KMS-11 (cell line): ENCODE data around the gene AGBL4.

Source experiments
- H2AFZ ChIP-seq: fragments of 200-600 bp; sonication (generic); 2 replicates; pipeline ENCODE4 v1.6.1; 2016; ENCODE audit warnings: antibody characterized with exemption, mixed run types, low read depth
- H3K27ac ChIP-seq: fragments of 200-600 bp; sonication (generic); 2 replicates; pipeline ENCODE4 v1.6.1; 2016; ENCODE audit warnings: mild to moderate bottlenecking, mixed run types
- H3K27me3 ChIP-seq: fragments of 200-600 bp; sonication (generic); 2 replicates; pipeline ENCODE4 v1.6.1; 2017; ENCODE audit warnings: mild to moderate bottlenecking, low read depth, mixed run types, moderate library complexity; ENCODE audit not compliant: insufficient read depth
- H3K36me3 ChIP-seq: fragments of 200-600 bp; sonication (generic); 2 replicates; pipeline ENCODE4 v1.6.1; 2017; ENCODE audit warnings: mild to moderate bottlenecking, mixed run types; ENCODE audit not compliant: insufficient read depth
- H3K4me1 ChIP-seq: fragments of 200-600 bp; sonication (generic); 2 replicates; pipeline ENCODE4 v1.6.1; 2016; ENCODE audit warnings: mild to moderate bottlenecking, low read depth, mixed run types; ENCODE audit not compliant: poor library complexity, severe bottlenecking
- H3K4me2 ChIP-seq: fragments of 200-600 bp; sonication (generic); 2 replicates; pipeline ENCODE4 v1.7.0; 2016; ENCODE audit warnings: mild to moderate bottlenecking, mixed run types
- H3K4me3 ChIP-seq: fragments of 200-600 bp; sonication (generic); IDR thresholded peaks from 2 replicates; pipeline ENCODE4 v1.6.1; 2017; ENCODE audit warnings: low read depth, low read length, mixed read lengths; ENCODE audit not compliant: insufficient read depth
- H3K79me2 ChIP-seq: fragments of 200-600 bp; sonication (generic); 2 replicates; pipeline ENCODE4 v1.6.1; 2016; ENCODE audit warnings: low read depth, mixed run types; ENCODE audit not compliant: insufficient read depth
- H3K9ac ChIP-seq: fragments of 200-600 bp; sonication (generic); 2 replicates; pipeline ENCODE4 v1.6.1; 2016; ENCODE audit warnings: mild to moderate bottlenecking, mixed run types
- H4K20me1 ChIP-seq: fragments of 200-600 bp; sonication (generic); 2 replicates; pipeline ENCODE4 v1.6.1; 2016; ENCODE audit warnings: mild to moderate bottlenecking, mixed run types; ENCODE audit not compliant: insufficient read depth
- TF ChIP-seq, protein P1 (sequence below): fragments of 200-600 bp; sonication (generic); conservative IDR thresholded peaks from 2 replicates; pipeline ENCODE4 v1.6.1; 2017; ENCODE audit warnings: low read depth, mild to moderate bottlenecking, antibody characterized with exemption, low read length, moderate library complexity, mixed read lengths

Gene AGBL4

GRCh38 chr1:48846441-48846840 lies 1177.3 kb downstream of the AGBL4 start:
- Histone ChIP-seq H3K9ac (no peak overlapping the region), H4K20me1 (no peaks in the 10 kb centered on the region), H3K27me3 (no peaks in the 10 kb centered on the region), H3K4me3 (no peak overlapping the region), H3K4me2 (no peak overlapping the region), H3K27ac (no peak overlapping the region), H2AFZ (no peak overlapping the region), H3K4me1 (no peaks in the 10 kb centered on the region), H3K79me2 (no peaks in the 10 kb centered on the region), H3K36me3 (no peaks in the 10 kb centered on the region)
- TF ChIP-seq, protein P1, sequence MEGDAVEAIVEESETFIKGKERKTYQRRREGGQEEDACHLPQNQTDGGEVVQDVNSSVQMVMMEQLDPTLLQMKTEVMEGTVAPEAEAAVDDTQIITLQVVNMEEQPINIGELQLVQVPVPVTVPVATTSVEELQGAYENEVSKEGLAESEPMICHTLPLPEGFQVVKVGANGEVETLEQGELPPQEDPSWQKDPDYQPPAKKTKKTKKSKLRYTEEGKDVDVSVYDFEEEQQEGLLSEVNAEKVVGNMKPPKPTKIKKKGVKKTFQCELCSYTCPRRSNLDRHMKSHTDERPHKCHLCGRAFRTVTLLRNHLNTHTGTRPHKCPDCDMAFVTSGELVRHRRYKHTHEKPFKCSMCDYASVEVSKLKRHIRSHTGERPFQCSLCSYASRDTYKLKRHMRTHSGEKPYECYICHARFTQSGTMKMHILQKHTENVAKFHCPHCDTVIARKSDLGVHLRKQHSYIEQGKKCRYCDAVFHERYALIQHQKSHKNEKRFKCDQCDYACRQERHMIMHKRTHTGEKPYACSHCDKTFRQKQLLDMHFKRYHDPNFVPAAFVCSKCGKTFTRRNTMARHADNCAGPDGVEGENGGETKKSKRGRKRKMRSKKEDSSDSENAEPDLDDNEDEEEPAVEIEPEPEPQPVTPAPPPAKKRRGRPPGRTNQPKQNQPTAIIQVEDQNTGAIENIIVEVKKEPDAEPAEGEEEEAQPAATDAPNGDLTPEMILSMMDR: no peak

- TF ChIP-seq, protein P1: no peak
- no peak overlapping the region for H3K4me2 ChIP-seq
- no peak overlapping the region for H3K4me3 ChIP-seq
- H3K4me1 ChIP-seq: no peaks in the 10 kb centered on the region
- H3K9ac ChIP-seq: no peak overlapping the region
- no peak overlapping the region for H3K27ac ChIP-seq
- H3K79me2 ChIP-seq: no peaks in the 10 kb centered on the region
- no peak overlapping the region for H2AFZ ChIP-seq
- no peaks in the 10 kb centered on the region for H3K27me3 ChIP-seq
- H4K20me1 ChIP-seq: no peaks in the 10 kb centered on the region
- no peaks in the 10 kb centered on the region for H3K36me3 ChIP-seq
These were observed 1179.6 kb downstream of the AGBL4 start for GRCh38 chr1:48844187-48844586.

- Histone ChIP-seq H3K4me3 (no peak overlapping the region), H4K20me1 (no peaks in the 10 kb centered on the region), H3K4me2 (no peak overlapping the region), H3K27me3 (no peaks in the 10 kb centered on the region), H3K27ac (no peak overlapping the region), H3K9ac (no peak overlapping the region), H3K4me1 (no peaks in the 10 kb centered on the region), H2AFZ (no peak overlapping the region), H3K36me3 (no peaks in the 10 kb centered on the region), H3K79me2 (no peaks in the 10 kb centered on the region)
- TF ChIP-seq, protein P1: no peak
These were observed 1181.8 kb downstream of the AGBL4 start for GRCh38 chr1:48841966-48842365.

GRCh38 chr1:48841461-48841860 lies 1182.3 kb downstream of the AGBL4 start:
- Histone ChIP-seq H4K20me1 (no peaks in the 10 kb centered on the region), H3K27me3 (no peaks in the 10 kb centered on the region), H3K4me1 (no peaks in the 10 kb centered on the region), H2AFZ (no peak overlapping the region), H3K9ac (no peak overlapping the region), H3K79me2 (no peaks in the 10 kb centered on the region), H3K4me3 (no peak overlapping the region), H3K4me2 (no peak overlapping the region), H3K27ac (no peak overlapping the region), H3K36me3 (no peaks in the 10 kb centered on the region)
- TF ChIP-seq, protein P1: no peak
